H1 (cell line): Measurements from ENCODE around the gene EFCAB6. TPM values are rescaled to one million over a fixed set of nuclear protein-coding genes. Genes with fewer than 3 reads are reported as not detected.

Experiments used
- ATF2 ChIP-seq: IDR thresholded peaks from 2 replicates; pipeline ENCODE4 v1.6.1; 2012; ENCODE audit warnings: low read length, inconsistent platforms
- EP300 ChIP-seq, 2 experiments: IDR thresholded peaks; 1 replicate in 1 of 2; 2 replicates in 1 of 2; pipeline ENCODE4 v1.6.1; 2011 to 2012; ENCODE audit warnings: low read depth in 2 of 2, low read length in 2 of 2, mild to moderate bottlenecking in 2 of 2, borderline replicate concordance in 1 of 2, inconsistent platforms in 1 of 2, moderate library complexity in 1 of 2
- POU5F1 ChIP-seq: IDR thresholded peaks from 2 replicates; pipeline ENCODE4 v1.6.1; 2011; ENCODE audit warnings: low read depth, mild to moderate bottlenecking, low read length, moderate library complexity
- SUZ12 ChIP-seq: fragments of 200-600 bp; sonication (generic); IDR thresholded peaks from 2 replicates; pipeline ENCODE4 v1.6.1; 2012; ENCODE audit warnings: mild to moderate bottlenecking, inconsistent platforms, low read length, moderate library complexity, mixed read lengths
- TBP ChIP-seq: IDR thresholded peaks from 2 replicates; pipeline ENCODE4 v1.6.1; 2011; ENCODE audit warnings: low read depth, low read length, improper control_type of control experiment
- polyA plus RNA-seq, 7 experiments: library from polyadenylated mRNA; depleted of rRNA in 3 of 7; stranded (reverse) in 5 of 7; unstranded in 2 of 7; fragments of >200 nt in 5 of 7; fragments of 200-250 nt in 2 of 7; gene quantifications; 1 replicate in 5 of 7; 2 replicates in 1 of 7; 4 replicates in 1 of 7; pipeline versions ENCODE4 v1.2.1 to v1.2.3, GENCODE V29; 2011 to 2013; ENCODE audit warnings: missing spikeins in 2 of 7, mixed read lengths in 2 of 7
- total RNA-seq: library from RNA; stranded (reverse); fragmentation: NEBNext Ultra II Directional; extraction: Animal tissue kit (Norgen Biotek cat#: 25700); gene quantifications from 2 replicates; pipeline ENCODE4 v1.2.1, GENCODE V29; 2021

The EFCAB6 gene
- total and polyA plus RNA-seq, 2 of the 8 experiments (the other 6 are each of a cell fraction or from before 2014, with no cell fraction given) = 0.32 to 1.7 TPM

- no peak for TF ChIP-seq ATF2
- no peak for TF ChIP-seq EP300 (IDR thresholded peaks at IDR 0.05; ENCODE audit: borderline replicate concordance in 1 of 2, low read depth in 2 of 2, low read length in 2 of 2)
- no peak for TF ChIP-seq TBP
- TF ChIP-seq POU5F1 = no peak
- no peak for TF ChIP-seq SUZ12
Observed at GRCh38 chr22:43637275-43638260, 174.5 kb downstream of the EFCAB6 start (continued).
